ENCODE results near the gene TMEM30A.

Gene TMEM30A

DNA sequence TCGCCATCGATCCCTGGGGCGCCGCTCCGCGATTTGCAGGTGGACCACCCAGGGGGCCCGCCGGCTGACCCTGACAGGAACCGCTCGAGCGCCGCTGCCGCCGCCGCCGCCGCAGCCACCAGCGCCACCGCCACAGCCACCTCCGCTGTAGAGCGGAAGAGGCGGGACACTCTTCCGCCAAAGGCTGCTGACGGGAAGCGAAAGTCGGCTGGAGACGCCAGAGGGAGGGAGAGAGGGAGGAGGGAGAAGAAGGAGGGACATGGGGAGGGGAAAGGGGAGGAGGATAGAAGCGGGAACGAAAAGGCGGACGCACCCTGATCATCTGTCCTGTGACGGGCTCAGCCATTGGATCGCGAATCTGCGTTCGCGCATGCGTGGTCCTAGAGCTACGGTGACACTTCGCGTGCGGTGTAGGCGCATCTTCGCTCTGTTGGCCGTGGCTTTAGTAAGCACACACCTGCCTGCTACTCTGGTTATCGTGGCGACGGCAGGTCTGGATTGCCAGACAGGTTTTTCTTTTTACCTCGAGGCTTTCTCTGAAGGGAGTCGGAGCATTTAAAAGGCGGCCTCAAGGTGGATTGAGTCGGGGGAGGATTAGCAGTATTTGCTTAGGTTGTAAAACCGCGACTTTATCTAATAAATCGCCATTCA is at the start of gene TMEM30A:
Gene TMEM30A (minus strand): TSS at position 161 of the 651 bp plus-strand sequence. CDS start 154 bp downstream, at position 7.
- DNase-seq (ENCODE audit: low read depth) = peak; percentile 94

DNA sequence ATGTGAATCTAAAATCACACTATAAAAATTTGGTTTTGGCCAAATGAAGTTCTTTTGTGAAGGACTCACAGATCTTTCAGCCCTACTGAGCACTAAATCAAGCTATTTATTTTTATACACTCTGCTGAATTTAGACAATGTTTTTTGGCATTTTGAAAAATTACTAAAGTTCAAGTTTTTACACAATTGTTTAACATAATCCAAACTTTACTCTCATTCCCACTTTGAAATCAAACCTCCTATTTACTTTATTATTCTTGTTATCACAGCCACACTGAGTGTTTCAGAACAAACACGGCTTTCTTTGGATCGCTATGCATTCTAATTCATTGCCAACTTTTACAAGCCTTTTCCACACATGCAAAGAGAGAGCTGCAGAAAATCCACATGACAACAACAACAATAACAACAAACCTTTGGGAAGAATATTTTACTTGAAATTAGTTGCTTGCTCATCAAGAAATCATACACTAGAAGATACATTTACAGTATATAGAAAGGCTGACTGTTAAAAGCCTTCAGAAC is 49.1 kb upstream of the TMEM30A start:
- no peak for DNase-seq (ENCODE audit: low read depth)

DNA sequence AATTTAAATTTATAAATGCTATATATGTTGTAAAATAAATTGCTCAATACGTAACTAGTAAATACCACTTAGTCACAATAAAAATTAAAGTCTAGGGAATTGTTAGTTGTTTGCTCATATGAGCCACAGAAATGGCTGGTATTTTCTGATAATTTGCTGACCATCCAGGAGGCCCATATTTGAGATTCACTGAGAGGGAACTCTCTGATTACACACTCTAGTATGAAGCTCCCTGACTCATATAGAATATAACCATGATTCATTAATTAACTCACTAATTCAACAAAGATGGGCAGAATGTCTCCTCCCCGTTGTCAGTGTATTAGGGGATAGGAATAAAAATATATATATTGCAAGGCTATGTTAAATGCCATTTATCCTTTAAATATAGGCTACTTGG is 46.6 kb upstream of the TMEM30A start:
- DNase-seq (ENCODE audit: low read depth) = no peak

DNA sequence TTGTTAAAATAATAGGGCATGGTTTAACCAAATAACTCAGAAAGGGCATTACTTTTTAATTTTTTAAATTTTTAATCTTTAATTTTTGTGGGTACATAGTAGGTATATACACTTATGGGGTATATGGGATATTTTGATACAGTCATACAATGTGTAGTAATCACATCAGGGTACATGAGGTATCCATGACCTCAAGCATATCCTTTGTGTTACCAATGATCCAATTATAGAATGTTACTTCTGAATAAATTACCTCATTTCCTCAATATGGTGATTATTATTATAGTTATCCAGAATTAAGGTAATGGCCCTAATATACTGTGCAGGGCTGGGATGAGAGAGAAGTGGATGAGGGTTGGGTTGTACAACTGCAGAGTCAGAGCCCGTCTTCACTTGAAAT is 45.1 kb upstream of the TMEM30A start:
- no peak for DNase-seq (ENCODE audit: low read depth)

DNA sequence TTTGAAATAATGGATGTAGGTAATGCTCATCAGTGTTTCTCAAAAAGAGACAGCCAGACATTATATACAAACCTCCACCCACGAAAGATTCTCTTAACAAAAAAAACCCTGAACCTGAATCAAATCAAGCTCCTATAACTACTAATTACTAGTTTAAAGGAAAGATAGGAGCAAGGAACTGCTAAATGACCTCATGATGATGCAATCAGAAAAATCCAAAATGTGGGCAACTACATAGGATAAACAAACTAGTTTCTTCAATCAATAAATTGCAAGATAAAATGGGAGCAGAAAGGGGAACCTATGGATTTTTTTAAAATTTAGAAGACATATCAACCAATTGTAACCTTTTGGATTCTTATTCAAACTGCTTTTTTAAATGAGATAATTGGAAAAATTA is 43.2 kb upstream of the TMEM30A start:
- DNase-seq (ENCODE audit: low read depth) = no peak

DNA sequence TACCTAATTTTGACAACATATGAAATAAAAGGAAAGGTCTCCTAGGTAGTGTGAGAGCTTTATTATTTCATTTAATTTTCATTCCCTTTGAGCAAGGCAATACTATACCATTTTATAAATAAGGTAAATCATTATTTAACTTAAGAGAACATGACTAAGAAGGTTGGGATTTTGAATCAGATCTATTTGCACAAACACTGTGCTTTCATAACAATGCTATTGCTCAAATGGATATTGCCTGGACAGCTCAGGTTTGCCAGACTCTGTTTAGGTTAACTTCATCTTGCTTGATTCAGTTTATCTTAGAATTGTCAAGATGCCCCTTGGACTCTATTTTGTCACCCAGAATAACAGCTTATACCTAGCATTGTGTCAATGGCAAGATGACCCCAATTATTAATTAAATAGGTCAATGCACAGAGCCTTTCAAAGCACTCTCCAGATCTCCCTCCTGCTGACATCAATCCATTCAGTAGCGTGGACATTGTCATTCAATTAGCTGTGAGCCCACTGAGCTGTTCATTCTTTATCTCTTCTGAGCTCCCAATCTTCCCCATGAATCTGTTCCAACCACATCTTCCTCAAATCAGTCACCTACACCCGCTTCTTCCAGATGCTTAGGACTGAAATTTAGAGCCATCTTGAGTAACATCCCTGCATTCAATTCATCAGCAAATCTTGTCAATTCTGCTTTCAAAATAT is 42.1 kb upstream of the TMEM30A start:
- DNase-seq (ENCODE audit: low read depth) = no peak

DNA sequence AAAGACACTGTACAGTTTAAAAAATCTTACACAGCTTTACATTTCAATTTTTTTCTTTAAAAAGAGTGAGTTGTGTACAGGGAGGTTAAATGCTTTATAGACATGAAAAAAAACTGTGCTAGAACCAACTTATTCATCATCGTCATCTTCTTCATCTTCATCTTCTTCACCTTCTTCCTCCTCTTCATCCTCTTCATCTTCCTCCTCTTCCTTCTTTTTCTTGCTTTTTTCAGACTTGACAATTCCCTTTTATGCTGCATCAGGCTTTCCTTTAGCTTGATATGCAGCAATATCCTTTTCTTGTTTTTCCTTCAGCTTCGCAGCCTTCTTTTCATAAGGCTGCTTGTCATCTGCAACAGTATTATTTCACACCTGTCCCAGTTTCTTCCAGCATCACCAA is 34.3 kb upstream of the TMEM30A start:
- no peak for DNase-seq (ENCODE audit: low read depth)

DNA sequence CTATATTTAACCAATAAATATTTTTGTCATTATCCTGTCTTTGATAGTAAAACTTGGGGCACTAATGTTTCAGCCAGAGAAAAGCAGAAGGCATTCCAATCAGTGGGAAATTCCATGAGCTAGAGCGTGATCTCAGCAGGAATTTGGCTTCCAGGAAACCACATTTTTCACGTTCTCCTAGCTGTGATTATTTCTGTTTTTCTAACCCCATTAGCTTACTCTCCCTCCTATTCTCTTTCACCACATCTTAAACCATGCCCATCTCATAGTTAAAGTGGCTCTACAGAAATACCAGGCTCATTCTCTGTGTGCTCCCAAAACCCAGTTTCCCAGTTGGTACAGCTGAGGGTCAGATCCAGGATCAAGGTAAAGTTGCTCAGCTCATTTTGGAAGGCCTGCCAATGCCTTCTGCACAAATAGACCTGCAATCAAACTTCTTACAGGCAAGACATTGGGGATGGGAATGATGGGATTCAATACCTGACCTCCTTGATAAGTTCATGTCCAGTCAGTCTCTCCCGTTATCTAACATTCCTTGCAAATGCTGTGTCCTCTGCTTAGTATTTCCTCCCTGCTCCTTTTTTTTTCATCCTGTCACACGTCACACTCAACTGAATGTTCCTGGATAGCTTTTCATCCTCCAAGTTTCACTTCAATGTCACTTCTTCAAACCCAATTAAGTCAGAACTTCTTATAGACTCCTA is 33.1 kb upstream of the TMEM30A start:
- DNase-seq (ENCODE audit: low read depth) = no peak

DNA sequence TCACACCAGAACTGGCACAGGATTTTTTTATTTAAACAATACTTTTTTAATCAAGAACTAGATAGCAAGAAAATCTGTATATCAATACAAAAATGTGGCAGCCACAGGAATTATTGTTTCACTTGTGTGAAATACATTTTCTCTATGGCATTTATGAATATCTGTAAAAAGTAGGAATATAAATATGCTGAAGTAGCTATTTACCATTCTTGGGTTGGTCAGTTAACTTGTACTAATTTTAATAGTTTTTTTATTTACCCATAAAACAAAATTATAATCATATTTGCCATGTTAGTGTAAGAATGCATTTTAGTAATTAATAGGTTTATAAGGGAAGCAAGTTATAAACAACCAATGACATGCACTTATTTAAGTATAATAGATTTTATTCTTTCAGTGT is 31.4 kb upstream of the TMEM30A start:
- no peak for DNase-seq (ENCODE audit: low read depth)

DNA sequence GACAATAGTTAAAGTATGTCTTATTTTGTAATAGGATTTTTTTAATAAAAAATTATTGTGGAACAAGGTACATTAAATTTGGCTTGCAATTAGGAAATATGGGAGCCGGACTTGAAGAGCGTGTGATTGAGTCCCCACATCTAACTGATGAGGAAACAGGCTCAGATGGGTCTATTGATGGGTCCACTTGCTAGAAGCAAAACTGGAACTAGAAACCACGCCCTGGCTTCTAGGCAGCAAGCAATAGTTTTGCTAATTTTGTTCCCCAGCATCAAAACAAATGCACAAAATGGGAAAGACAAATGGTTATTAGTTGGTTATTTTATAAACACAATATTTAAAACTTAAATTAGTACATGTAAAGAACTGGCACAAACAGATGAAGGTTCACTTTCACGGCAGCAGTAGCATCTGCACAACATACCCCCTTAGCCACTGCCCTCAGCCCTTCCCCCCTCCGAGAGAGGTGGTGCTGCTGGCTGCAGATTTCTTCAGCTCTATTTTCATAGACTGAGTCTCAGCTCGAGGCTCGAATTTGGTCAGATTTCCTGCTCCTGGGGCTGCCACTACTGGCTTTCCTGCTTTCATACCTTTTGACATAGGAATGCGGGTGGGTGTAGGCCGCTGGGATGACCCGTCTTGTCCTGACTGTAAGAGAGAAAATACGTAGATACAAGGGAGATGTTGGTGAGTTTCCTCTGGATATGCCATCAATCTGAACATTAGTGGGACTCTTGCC is 23.8 kb upstream of the TMEM30A start:
- DNase-seq (ENCODE audit: low read depth) = no peak

DNA sequence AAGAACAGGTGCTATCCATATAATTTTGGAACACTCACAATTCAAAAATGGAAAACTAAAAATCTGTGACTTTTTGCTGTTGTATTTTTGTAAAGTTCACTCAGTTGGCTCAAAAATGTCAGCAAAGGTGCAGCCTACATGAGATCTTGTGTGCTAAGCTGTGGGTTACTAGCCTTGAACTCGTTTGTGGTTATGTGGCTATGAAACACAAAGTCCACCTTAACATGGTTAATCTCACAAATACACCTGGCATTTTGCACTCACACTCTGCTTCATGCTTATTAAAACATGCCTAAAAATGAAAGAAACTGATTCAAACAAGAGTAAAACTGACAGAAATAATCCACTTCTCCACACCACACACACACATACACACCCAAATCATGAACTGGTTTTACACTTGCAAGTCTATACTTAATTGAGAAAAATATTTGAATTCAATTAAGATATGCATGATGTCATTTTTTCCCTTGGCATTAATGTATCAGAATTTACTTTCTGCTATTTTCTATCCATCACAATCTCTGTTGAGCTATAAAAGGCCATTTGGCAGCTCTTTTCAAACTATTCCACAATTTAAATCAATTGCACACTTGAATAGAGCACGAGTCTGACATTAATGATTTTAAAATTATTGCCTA is 22.9 kb upstream of the TMEM30A start:
- no peak for DNase-seq (ENCODE audit: low read depth)

DNA sequence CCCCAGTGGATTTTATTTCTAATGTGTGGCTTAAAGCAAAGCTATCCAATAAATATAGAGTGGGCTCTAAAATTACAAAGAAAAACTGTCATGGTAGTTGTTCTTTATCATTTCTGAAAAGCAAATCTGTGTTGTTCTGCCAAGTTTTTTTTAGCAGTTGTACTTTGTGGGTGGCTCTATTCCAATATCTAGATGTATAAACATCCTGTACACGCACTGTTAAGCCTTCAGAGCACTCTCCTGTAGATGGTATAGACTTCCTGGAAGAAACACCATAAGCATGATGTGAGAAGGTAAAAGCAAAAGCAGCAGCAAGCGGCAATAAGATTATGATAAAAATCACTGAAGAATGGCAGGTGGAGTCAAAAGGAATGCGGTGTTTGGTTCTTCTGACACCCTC is 21.5 kb upstream of the TMEM30A start:
- no peak for DNase-seq (ENCODE audit: low read depth)

DNA sequence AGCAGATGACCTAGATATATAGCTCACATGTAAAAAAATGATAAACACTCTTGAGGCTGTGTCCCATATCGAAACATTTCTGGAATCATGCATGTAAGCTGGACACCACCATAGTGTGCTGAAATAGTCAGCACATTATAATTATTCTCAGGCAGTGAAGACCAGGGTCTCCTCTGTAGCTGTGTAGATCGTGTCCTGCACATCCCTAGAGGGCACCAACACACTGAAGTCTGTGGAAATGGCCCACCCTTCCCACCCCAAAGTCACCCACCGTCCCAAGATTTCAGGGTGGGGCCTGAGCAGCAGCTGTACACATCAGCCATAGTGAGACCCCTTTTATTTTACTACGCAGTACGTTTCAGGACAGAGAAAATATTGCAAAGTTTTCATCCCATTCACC is 21.0 kb upstream of the TMEM30A start:
- no peak for DNase-seq (ENCODE audit: low read depth)

DNA sequence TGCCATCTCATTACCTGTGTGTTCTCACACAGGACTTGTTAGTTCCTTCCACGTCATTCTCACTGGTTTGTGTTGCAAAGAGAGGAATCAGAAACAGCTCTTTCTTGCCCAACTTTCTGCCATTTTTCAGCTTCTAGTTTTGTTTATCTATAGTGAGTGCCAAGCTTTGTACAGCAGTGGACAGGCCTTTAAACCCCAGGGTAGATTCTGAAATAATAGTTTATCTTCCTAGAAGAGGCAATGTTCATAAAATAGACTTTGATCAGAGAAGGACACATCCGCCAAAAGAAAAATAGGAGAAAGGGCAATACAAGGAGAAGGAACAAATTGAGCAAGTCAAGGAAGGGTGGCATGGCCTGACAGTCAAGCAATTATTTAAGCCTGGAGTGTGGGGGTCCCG is 17.7 kb upstream of the TMEM30A start:
- DNase-seq (ENCODE audit: low read depth) = no peak

DNA sequence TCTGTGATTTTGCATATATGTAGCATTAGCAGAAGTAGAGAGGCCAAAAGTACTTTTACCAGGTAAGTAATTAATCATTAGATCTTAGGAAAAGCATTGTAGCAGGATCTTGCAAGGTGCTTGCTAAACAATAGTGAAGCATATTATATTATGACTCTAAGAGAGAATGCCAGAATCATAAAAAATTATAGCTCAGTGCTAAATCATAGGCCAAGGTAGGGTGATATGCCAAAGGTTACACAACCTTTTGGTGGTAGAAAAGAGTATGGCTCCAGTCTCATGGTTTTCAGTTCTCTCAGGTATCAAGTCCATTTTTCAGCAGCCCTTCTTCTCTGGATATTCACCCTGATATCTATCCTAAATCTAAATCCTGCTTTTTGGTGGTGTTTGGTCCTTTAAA is 16.9 kb upstream of the TMEM30A start:
- DNase-seq (ENCODE audit: low read depth) = no peak

DNA sequence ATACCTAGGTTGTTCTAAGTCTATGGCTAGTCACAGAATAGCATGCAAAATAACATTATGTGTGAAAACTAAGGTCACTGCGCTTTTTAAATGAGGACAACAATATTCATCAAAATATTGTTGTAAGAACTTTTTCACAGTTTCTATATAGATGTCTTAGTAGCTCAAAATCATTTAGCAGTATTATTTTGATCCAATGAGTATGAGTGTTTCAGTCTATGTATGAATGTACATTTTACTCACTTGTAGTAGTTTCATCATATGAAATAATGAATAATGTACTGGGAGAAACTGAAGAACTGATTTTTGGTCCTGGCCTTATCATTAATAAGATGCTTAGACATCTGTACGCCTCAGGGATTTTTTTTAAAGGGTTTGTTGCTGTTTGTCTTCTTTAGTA is 16.5 kb upstream of the TMEM30A start:
- no peak for DNase-seq (ENCODE audit: low read depth)

DNA sequence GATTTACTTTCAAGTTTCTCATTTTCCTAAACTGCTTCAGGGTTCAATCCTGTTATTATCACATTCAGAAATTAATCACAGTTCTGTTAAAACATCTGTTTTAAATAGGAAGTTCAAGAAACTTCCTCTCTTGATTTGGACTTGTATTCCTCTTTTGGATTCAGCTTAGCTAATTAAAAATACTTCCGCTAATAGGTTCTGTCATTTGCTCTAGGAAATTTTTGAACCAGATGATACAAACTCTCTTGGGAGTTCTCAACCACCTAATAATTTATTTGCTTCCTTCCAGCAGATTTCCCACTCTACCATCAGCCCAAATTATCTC is 15.9 kb upstream of the TMEM30A start:
- DNase-seq (ENCODE audit: low read depth) = no peak

DNA sequence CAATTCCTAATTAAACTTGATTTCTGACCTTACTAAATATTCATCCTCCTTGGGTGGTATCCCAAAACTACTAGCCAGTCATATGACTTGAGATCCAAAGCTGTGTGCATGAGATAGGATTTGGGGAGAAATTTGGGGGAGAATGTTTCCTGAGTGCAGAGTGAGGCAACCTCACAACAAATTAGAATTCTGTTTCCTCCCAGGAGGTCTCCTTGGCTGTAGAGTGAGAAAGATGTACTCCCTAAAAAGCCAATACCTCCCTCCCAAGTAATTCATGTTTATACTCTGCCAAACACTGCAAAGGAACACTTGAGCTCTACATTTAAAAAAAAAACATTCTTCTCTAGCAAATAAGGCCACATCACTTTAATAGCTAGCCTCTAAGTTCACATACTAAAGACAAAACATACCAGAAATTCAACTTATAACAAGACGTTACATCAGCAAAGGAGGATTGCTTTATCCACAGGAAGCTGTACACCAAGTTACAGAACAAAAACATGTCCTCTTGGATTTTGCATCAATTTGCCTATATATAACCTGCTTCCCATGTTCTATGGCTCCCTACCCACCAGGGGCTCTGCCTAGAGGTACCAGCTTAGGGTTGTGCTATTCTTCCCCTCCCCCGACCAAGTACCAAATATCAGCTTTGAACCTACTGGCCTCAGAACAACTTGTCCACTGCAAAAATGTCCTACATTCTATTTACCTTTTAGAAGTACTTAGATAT is 15.4 kb upstream of the TMEM30A start:
- DNase-seq (ENCODE audit: low read depth) = no peak

DNA sequence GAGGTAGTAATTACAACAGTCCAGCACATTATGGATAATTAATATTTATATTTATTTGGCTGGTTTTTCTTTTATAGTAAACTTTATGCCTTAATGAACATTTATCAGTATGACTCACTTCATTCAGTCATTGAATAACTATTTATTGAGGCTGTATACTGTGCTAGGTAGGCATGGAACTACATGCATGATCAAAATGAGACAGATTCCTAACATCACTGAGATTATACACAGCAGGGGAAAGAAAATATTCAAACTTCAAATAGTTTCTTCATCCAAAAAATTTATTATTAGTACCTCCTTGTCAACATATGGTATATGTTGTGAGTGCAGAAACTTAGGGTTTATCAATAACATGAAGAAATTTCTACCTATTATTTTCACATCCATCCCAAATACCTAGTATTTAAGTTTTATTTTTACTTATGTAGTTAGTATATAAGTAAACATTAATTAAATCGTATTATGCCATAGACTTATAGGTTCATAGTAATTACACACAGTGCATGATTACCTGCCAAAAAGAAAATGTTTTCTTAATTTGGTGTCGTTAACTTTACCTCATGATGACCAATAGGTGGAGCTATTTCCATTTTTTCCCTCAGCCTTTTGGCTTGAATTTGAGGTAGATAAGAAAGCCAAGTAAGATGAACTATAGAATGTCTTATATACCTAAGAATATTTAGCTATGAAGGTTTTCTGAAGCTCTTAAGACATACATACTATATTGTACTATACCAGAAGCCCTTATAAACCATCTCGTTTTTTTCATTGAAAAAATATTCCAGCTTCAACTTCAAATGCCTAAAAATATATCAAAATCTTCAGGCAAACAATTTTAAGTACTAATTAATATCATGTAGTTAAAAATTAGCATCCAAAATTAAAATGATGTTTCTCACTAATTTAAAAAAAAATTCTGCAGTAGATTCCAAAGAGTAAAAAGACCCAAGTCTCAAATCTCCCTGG is 12.5 kb upstream of the TMEM30A start:
- DNase-seq (ENCODE audit: low read depth) = no peak

DNA sequence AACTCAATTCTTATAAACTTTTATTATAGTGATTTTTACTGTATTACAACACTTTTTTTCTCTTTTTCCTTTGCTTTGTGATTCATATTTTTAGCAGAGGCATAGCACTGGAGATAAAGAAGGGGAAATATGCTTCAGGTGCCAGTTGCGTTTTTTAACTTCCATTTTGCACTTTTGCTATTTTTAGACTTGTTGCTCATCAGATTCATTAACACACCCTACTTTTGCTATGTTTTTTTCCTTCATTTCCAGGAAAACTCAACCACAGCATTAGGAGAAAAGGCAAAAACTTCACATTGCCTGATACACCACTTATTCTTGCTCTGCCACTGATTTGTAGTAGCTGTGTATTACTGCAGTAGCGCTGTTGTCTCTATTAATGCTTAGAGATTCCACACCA is 8.0 kb upstream of the TMEM30A start:
- DNase-seq (ENCODE audit: low read depth) = no peak
